ENCODE measurements around the gene MYLK2.

Gene MYLK2

GRCh38 chr20:31879143-31879987, 60.2 kb downstream of the MYLK2 start:
- FAIRE-seq = peak; percentile 89

DNA sequence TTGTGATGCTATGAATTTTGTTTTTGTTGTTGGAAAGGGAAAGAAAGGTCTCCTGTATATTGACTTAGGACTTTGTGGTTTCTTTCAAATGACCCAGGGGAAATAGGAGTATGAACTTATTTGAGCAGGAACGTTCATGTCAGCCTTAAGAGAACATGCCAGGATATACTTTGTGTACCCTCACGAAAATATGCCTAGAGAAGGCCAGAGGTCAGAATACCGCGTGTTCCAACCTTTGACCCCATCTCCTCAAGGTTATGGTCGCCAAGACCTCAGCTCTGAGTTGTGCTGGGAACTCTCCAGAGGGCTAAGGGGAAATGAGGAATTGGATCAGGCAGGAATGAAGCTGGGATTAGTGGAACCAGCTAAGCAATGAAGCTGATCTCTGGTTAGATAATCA, 62.8 kb downstream of the MYLK2 start:
- no peak for FAIRE-seq

GRCh38 chr20:31883829-31884228, 64.7 kb downstream of the MYLK2 start:
- FAIRE-seq = no peak
